ENCODE results near the gene IFRD1.

GRCh38 chr7:112476390-112477052, 26.3 kb downstream of the IFRD1 start:
- TF ChIP-seq CTCF (conservative IDR thresholded peaks at IDR 0.05 in 1 of 2, IDR thresholded peaks at IDR 0.05 in 1 of 2; ENCODE audit: extremely low read depth in 1 of 2, insufficient read depth in 1 of 2, low read depth in 1 of 2, low read length in 2 of 2) (no peak), EZH2 (IDR thresholded peaks at IDR 0.05; ENCODE audit: borderline replicate concordance, low read length) (no peak)
